ENCODE results near the gene RRM1. TPM values are rescaled to one million over a fixed set of nuclear protein-coding genes. Genes with fewer than 3 reads are reported as not detected.
"Not testable (repeated sequence)": the region's sequence is repeated elsewhere in the genome, so short reads cannot be mapped to it uniquely, and the experiment has no call there.

Gene RRM1
- total RNA-seq, 1 donor from 2014 or later: 84.4 TPM

DNA sequence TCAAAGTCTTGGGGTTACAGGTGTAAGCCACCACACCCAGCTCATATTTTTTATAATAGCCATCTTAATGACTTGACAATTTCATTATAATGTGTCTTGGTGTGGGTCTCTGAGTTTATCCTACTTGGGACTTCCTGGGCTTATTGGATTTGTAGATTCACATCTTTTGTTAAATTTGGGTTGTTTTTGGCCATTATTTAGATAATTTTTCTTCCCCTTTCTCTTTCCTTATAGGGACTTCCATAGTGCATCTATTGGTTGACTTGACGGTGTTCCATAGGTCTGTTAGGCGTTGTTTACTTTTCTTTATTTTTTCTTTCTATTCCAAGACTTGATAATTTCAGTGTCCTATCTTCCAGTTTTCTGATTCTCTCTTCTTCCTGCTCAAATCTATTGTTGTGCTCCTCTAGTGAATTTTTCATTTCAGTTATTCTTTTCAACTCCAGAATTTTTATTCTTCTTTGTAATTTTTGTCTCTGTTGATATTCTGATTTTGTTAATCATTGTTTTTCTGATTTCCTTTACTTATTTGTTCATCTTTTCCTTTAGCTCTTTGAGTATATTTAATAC, 45.6 kb downstream of the RRM1 start:
- no peak for ATAC-seq

- ATAC-seq: no peak
Observed at GRCh38 chr11:4146070-4146771, 51.6 kb downstream of the RRM1 start.

DNA sequence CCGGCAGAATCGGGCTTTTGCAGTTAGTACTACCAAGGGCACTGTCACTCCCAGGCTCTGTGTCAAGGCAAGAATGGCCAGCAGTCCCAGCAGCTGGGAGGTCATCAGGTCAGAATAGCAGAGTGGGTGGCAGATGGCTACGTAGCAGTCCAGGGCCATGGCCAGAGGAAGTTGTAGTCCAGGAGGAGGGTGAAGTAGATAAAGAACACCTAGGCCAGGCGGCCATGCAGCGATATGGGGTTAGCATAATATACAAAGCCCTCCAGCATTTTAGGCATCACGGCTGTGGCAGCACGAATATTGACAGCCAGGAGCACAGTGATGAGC, 52.1 kb downstream of the RRM1 start:
- no peak for ATAC-seq

DNA sequence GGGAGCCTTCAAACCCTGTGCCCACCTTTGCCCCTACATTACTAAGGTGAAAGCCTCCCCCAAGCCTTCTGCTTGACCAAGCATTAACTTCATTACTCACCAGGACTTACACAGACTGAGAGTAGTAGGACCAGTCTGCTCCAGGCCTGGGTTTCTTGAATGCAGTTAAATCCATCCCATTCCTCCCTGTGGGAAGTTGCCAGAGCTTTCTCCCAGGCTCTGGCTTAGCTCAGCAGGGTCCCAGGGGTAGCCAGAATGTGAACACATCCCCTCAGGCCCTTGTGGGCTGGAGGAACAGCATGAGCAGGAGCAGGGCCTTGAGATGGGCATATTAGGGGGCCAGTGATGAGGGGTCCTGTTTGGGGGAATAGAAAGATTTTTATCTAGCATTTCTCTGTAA, 59.9 kb downstream of the RRM1 start:
- ATAC-seq: no peak

DNA sequence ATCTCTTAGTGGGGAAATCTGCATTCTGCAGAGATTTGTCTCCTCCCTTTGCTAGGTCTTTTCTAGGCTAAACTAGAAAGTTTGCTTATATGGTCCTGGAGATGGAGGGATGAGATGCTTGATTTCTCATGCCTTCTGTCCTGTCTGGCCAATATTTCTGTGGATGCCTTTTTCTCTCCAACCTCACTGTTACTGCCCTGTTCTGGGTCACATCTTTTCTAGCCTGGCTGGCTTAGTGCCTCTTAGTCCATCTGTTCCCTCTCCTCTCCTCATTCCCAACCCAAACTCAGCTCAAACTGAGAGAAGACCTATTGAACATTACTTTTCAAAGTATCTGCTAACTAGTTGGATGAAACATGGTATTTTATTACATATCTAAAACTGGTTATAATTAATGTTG, 62.0 kb downstream of the RRM1 start:
- ATAC-seq: no peak

DNA sequence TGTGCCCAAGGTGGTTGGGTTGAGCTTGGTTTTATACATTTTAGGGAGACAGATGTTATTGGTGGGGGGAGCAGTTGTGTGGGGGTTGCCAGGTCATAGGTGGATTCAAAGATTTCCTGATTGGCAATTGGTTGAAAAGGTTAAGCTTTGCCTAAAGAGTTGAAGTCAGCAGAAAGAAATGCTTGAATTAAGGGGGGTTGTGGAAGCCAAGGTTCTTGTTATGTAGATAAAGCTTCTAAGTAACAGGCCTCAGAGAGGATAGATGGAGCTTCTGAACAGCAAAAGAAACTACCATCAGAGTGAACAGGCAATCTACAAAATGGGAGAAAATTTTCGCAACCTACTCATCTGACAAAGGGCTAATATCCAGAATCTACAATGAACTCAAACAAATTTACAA, 64.2 kb downstream of the RRM1 start:
- not testable (repeated sequence) for ATAC-seq

DNA sequence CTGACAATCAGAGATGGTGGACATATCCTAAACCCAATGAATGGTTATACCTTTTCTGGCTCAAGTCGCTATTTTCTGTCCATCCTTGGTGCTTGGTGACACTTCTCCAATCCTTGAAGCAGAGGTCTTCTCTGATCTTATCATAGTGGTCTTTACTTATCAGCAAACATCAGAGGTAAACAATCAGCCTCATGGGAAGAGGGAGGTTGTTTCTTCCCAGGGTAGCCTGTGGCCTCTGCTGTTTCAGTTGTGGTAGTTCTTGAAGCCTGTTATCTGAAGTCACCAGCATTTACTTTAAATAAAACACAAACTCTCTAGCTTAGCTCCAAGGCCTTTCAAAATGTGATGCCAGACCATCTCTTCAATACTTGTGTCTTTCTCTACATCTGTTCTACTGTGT, 66.7 kb downstream of the RRM1 start:
- ATAC-seq: no peak

DNA sequence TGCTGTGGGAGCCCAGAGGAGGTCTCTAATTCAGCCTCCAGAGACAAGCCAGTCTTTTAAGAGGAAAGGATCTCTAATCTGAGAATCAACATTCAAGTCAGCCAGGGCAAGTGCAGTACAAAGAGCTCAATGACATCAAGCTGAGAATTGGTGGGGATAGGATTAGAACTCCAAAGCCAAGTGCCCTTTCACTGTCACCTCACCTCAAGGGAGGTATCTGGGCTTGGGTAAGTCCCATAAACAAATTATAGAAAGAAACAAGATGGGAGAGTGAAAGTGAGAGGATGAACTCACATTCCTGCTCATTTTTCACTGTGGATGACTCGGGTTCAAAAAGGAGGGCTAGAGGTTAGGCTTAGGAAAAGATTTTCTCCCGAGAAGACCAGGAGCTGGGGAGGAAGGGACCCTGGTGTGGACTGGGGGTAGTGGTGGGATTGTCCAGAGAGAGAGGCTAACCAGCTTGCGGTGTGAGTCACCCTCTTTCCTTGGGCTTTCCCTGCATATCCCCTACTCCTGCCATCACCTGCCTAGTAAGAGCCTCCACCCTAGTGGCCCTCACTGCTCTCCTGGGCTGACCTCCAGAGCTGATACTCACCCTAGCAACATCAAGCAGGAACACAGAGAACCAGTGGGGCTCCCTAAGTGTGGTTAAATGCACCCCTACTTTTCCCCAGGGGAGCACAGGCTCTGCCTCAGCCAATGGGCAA, 70.4 kb downstream of the RRM1 start:
- ATAC-seq: no peak

DNA sequence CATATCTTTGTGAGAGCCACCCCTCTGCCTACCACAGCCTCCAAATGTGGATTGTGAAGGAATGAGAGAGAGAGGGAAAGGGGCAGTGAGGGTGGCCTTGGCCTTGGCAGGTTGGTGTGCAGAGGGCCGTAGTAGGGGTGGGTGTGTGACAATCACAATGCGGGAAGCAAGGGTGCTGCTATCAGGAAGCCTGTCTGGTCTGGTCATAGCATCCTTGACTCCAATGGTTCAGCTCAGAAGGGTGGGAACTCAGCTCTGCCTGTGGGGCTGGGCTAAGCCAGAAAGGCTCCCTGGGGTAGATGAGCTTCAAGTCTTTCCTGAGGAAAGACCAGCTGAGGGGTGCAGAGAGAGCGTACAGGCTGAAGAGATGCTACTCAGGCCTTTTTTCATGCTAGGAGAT, 72.7 kb downstream of the RRM1 start:
- no peak for ATAC-seq

- ATAC-seq: no peak
Observed at GRCh38 chr11:4167758-4168157, 73.2 kb downstream of the RRM1 start.

- ATAC-seq: not testable (repeated sequence)
Observed at GRCh38 chr11:4175620-4176350, 81.2 kb downstream of the RRM1 start.

GRCh38 chr11:4178813-4179662, 84.4 kb downstream of the RRM1 start:
- no peak for ATAC-seq

- no peak for ATAC-seq
Observed at GRCh38 chr11:4180441-4181183, 86.0 kb downstream of the RRM1 start.

- peak; percentile 90 for ATAC-seq
Observed at GRCh38 chr11:4181782-4182721, 87.5 kb downstream of the RRM1 start.

- ATAC-seq: no peak
Observed at GRCh38 chr11:4183410-4184057, 88.9 kb downstream of the RRM1 start.

DNA sequence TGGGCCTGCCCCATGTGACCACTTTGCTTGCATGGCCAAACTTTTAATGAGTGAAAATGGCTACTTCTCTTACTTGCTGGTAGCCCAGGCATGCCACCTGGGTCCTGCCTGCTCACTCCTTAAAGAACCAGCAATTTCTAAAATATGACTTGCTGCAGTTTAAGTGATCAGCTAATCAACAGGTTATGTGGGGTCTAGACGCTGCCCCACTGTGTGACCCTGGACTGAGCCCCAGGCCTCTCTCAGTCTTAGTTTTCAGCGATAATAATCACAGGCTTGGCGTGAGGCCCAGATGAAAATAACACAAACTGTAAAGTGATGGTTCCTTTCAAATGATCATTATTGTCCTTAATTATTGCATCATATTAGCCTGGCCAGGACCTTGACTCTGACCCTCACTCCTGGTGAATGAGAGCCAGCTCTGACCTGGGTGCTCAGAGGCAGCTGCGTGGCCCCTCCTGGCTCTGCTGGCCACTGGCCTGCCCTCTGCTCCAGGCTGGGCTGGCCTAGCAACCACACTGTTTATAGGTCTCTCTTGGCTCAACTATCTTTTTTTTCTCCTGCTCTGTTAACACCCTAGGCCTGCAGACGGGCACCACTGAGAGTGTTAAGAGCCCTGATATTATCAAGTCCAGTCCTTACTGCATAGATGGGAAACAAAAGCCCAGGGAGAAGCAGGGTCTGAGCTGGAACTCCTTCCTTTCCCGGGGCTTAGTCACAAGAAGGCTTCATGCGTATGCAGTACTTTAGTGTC, 89.7 kb downstream of the RRM1 start:
- ATAC-seq: no peak

- ATAC-seq: no peak
Observed at GRCh38 chr11:4185561-4185960, 91.0 kb downstream of the RRM1 start.

- ATAC-seq: no peak
Observed at GRCh38 chr11:4186464-4187054, 92.0 kb downstream of the RRM1 start.

All from esophagus mucosa (tissue), 1 donor.